HL-60 (cell line): Measurements from ENCODE around the gene ARMC9.

Experiments used
- GABPA ChIP-seq: IDR thresholded peaks from 2 replicates; pipeline ENCODE4 v1.6.1; 2012; ENCODE audit warnings: low read depth
- POLR2AphosphoS5 ChIP-seq: IDR thresholded peaks from 2 replicates; pipeline ENCODE4 v1.6.1; 2012; ENCODE audit warnings: low read depth
- SPI1 ChIP-seq: IDR thresholded peaks from 2 replicates; pipeline ENCODE4 v1.6.1; 2012; ENCODE audit warnings: low read depth, mild to moderate bottlenecking, borderline replicate concordance
- TF ChIP-seq, protein P1 (sequence below): IDR thresholded peaks from one replicate; pipeline ENCODE4 v1.5.1; 2011; ENCODE audit warnings: low read length, control low read depth, inconsistent platforms; ENCODE audit not compliant: insufficient read depth
- TF ChIP-seq, protein P2 (sequence below): IDR thresholded peaks from 2 replicates; pipeline ENCODE4 v1.6.1; 2012; ENCODE audit warnings: low read depth; ENCODE audit not compliant: insufficient replicate concordance

DNA sequence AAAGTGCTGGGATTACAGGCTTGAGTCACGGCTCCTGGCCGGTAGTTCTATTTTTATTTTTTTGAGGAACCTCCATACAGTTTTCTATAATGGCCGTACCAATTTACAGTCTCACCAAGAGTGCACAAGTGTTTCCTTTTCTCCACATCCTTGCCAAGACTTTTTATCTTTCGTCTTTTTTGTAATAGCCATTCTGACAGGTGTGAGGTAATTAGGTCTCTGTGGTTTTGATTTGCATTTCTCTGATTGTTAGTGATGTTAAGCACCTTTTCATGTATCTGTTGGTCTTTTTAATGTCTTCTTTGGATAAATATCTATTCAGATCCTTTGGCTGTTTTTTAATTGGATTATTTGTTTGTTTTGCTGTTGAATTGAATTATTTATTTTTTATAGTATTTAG, 9.3 kb downstream of the ARMC9 start:
- TF ChIP-seq GABPA (no peak), POLR2AphosphoS5 (no peak), SPI1 (no peak)
- TF ChIP-seq, protein P1, sequence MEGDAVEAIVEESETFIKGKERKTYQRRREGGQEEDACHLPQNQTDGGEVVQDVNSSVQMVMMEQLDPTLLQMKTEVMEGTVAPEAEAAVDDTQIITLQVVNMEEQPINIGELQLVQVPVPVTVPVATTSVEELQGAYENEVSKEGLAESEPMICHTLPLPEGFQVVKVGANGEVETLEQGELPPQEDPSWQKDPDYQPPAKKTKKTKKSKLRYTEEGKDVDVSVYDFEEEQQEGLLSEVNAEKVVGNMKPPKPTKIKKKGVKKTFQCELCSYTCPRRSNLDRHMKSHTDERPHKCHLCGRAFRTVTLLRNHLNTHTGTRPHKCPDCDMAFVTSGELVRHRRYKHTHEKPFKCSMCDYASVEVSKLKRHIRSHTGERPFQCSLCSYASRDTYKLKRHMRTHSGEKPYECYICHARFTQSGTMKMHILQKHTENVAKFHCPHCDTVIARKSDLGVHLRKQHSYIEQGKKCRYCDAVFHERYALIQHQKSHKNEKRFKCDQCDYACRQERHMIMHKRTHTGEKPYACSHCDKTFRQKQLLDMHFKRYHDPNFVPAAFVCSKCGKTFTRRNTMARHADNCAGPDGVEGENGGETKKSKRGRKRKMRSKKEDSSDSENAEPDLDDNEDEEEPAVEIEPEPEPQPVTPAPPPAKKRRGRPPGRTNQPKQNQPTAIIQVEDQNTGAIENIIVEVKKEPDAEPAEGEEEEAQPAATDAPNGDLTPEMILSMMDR, result no peak
- TF ChIP-seq, protein P2, sequence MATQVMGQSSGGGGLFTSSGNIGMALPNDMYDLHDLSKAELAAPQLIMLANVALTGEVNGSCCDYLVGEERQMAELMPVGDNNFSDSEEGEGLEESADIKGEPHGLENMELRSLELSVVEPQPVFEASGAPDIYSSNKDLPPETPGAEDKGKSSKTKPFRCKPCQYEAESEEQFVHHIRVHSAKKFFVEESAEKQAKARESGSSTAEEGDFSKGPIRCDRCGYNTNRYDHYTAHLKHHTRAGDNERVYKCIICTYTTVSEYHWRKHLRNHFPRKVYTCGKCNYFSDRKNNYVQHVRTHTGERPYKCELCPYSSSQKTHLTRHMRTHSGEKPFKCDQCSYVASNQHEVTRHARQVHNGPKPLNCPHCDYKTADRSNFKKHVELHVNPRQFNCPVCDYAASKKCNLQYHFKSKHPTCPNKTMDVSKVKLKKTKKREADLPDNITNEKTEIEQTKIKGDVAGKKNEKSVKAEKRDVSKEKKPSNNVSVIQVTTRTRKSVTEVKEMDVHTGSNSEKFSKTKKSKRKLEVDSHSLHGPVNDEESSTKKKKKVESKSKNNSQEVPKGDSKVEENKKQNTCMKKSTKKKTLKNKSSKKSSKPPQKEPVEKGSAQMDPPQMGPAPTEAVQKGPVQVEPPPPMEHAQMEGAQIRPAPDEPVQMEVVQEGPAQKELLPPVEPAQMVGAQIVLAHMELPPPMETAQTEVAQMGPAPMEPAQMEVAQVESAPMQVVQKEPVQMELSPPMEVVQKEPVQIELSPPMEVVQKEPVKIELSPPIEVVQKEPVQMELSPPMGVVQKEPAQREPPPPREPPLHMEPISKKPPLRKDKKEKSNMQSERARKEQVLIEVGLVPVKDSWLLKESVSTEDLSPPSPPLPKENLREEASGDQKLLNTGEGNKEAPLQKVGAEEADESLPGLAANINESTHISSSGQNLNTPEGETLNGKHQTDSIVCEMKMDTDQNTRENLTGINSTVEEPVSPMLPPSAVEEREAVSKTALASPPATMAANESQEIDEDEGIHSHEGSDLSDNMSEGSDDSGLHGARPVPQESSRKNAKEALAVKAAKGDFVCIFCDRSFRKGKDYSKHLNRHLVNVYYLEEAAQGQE, result no peak
